Esophagus squamous epithelium (tissue), 5 donors: ENCODE results near the gene DBR1. TPM values are rescaled to one million over a fixed set of nuclear protein-coding genes. Genes with fewer than 3 reads are reported as not detected.

ENCODE experiments used
- DNase-seq: peaks from one replicate; lab custom pipeline; 2025; lab: John Stamatoyannopoulos, UW
- H3K27ac ChIP-seq, 4 donors: fragments of 200-600 bp; sonication (generic); one replicate each; pipeline ENCODE4 v1.5.1; 2016 to 2019; ENCODE audit warnings: mild to moderate bottlenecking in 1 of 4
- H3K27me3 ChIP-seq, 4 donors: fragments of 200-600 bp; sonication (generic); 1 replicate in 3 of 4; 2 replicates in 1 of 4; pipeline versions ENCODE4 v1.5.1 to v1.6.0; 2017 to 2021; ENCODE audit warnings: antibody characterized with exemption in 1 of 4
- H3K36me3 ChIP-seq, 3 donors: fragments of 200-600 bp; sonication (generic); one replicate each; pipeline ENCODE4 v1.5.1; 2016 to 2019
- H3K4me1 ChIP-seq, 3 donors: fragments of 200-600 bp; sonication (generic); one replicate each; pipeline ENCODE4 v1.5.1; 2017 to 2019
- H3K4me3 ChIP-seq, 4 donors: fragments of 200-600 bp; sonication (generic); 1 replicate in 3 of 4; 2 replicates in 1 of 4; pipeline ENCODE4 v1.5.1; 2016 to 2019; ENCODE audit warnings: mild to moderate bottlenecking in 2 of 4, moderate library complexity in 1 of 4
- H3K9me3 ChIP-seq, 3 donors: fragments of 200-600 bp; sonication (generic); one replicate each; pipeline ENCODE4 v1.5.1; 2016 to 2019
- POLR2A ChIP-seq, 4 donors: fragments of 450-650 bp; IDR thresholded peaks; one replicate each; pipeline ENCODE4 v1.6.1; 2017; ENCODE audit warnings: antibody characterized with exemption in 4 of 4, mild to moderate bottlenecking in 4 of 4, moderate library complexity in 3 of 4
- WGBS, 2 donors: methylation state at CpG; one replicate each; pipeline ENCODE4 v1.1.5; 2018; 5-methylcytosine and 5-hydroxymethylcytosine counted together
- intact Hi-C: fragments of 100-400 bp; cut with DNase I; formaldehyde crosslinking; loops from one replicate; pipeline ENCODE4 v1.15.0; 2022
- total RNA-seq, 4 donors: library from RNA; depleted of rRNA; stranded (reverse); fragments of >200 nt; gene quantifications; one replicate each; pipeline ENCODE4 v1.1.0, GENCODE V29; 2016
- TF ChIP-seq, protein P1 (sequence below), 6 experiments: fragments of 450-650 bp in 4 of 6; fragments of 200-600 bp in 2 of 6; sonication (generic) in 2 of 6; IDR thresholded peaks; one replicate each; pipeline ENCODE4 v1.5.1; 2016 to 2019; ENCODE audit warnings: antibody characterized with exemption in 6 of 6, mild to moderate bottlenecking in 4 of 6, moderate library complexity in 4 of 6
- donor health status: DM: yes; HTN: yes; CAD: no.

DBR1 gene, protein sequence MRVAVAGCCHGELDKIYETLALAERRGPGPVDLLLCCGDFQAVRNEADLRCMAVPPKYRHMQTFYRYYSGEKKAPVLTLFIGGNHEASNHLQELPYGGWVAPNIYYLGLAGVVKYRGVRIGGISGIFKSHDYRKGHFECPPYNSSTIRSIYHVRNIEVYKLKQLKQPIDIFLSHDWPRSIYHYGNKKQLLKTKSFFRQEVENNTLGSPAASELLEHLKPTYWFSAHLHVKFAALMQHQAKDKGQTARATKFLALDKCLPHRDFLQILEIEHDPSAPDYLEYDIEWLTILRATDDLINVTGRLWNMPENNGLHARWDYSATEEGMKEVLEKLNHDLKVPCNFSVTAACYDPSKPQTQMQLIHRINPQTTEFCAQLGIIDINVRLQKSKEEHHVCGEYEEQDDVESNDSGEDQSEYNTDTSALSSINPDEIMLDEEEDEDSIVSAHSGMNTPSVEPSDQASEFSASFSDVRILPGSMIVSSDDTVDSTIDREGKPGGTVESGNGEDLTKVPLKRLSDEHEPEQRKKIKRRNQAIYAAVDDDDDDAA
- 10 to 100 TPM in 3 of 4 donors, 1 to 10 TPM in 1; 8.1 to 15.3 (median 11.0) TPM for total RNA-seq

DNA sequence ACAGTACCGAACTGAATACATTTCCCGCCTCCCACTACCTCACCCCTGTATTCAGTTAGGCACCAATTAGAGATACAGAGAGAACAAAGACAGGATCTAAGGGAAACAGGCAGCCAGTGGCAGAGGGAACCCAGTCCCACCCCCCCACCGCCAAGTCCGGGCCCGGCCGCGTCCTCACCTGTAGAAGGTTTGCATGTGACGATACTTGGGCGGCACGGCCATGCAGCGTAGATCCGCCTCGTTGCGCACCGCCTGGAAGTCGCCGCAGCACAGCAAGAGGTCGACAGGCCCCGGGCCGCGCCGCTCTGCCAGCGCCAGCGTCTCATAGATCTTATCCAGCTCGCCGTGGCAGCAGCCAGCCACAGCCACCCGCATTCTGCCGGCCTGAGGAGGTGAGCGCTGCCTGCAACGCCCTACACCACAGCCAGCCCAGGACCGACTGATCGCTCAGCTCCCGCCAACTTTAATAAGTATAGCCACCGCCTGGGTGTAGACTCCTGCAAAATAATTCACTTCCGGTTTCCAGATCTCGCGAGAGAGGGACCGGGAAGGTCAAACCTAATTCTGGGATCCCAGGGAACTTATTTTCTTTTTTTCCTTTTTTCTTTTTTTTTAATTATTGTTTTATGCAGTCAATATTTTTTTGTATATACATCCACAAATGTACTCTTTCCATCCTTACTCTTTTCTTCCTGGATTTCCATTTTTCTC, at the start of gene DBR1:
Gene DBR1, minus strand, starts transcription at position 501 of the 711 bp plus-strand sequence. Its CDS starts 126 bp downstream, at position 375.
- TF ChIP-seq POLR2A (IDR thresholded peaks at IDR 0.05), result peak in 3 of 4 donors; percentile 68 to 78 (median 76)
- TF ChIP-seq, protein P1, sequence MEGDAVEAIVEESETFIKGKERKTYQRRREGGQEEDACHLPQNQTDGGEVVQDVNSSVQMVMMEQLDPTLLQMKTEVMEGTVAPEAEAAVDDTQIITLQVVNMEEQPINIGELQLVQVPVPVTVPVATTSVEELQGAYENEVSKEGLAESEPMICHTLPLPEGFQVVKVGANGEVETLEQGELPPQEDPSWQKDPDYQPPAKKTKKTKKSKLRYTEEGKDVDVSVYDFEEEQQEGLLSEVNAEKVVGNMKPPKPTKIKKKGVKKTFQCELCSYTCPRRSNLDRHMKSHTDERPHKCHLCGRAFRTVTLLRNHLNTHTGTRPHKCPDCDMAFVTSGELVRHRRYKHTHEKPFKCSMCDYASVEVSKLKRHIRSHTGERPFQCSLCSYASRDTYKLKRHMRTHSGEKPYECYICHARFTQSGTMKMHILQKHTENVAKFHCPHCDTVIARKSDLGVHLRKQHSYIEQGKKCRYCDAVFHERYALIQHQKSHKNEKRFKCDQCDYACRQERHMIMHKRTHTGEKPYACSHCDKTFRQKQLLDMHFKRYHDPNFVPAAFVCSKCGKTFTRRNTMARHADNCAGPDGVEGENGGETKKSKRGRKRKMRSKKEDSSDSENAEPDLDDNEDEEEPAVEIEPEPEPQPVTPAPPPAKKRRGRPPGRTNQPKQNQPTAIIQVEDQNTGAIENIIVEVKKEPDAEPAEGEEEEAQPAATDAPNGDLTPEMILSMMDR (IDR thresholded peaks at IDR 0.05), result peak in 1 of 6 experiments; percentile 13
- Histone ChIP-seq H3K27ac (peak within 1 kb of the TSS; percentile 79 to 92 (median 85)), H3K4me3 (peak within 1 kb of the TSS; percentile 62 to 97 (median 79)), H3K9me3 (no peaks in the 10 kb centered on the region), H3K36me3 (peaks cover 0 to 33% (median 4%) of the 10 kb centered on the region in 3 donors), H3K27me3 (no peaks in the 10 kb centered on the region), H3K4me1 (peaks cover 0 to 36% (median 20%) of the 10 kb centered on the region in 3 donors)
- DNase-seq, result peak; percentile 22
- intact Hi-C loops, result no loop called here
- WGBS, 2 donors, result 0% methylated on average over 29 of the region's 38 CpGs

DNA sequence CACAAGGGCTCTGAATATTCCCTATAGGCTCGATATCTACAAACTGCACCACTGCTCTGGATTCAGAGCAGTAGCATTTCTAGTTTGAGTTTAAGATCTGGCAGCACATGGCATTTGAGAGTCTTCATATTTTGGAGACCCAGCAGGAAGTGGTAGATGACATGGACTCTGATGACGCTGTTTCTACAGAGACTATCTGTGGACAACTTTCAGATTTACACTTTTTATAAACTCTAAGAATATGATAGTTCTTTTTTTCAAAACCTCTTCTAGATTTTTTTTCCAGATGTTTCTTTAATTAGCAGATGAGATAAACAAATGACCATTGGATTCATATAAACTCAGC, 48.2 kb upstream of the DBR1 start:
- H3K36me3 ChIP-seq, result peaks cover 0 to 64% (median 18%) of the 10 kb centered on the region in 3 donors
- no peak overlapping the region for H3K4me3 ChIP-seq
- peak overlapping the region in 2 of 4 donors; percentile 26 to 47 for H3K27ac ChIP-seq
- intact Hi-C loops, result no loop called here
- no peak for DNase-seq
- no peak for TF ChIP-seq POLR2A (IDR thresholded peaks at IDR 0.05)
- TF ChIP-seq, protein P1 (IDR thresholded peaks at IDR 0.05), result no peak
- H3K27me3 ChIP-seq, result no peaks in the 10 kb centered on the region
- H3K4me1 ChIP-seq, result peaks cover 0 to 19% (median 4%) of the 10 kb centered on the region in 3 donors
- WGBS, 2 donors, result 63 to 77% methylated on average over 2 of the region's 2 CpGs
- H3K9me3 ChIP-seq, result no peaks in the 10 kb centered on the region

DNA sequence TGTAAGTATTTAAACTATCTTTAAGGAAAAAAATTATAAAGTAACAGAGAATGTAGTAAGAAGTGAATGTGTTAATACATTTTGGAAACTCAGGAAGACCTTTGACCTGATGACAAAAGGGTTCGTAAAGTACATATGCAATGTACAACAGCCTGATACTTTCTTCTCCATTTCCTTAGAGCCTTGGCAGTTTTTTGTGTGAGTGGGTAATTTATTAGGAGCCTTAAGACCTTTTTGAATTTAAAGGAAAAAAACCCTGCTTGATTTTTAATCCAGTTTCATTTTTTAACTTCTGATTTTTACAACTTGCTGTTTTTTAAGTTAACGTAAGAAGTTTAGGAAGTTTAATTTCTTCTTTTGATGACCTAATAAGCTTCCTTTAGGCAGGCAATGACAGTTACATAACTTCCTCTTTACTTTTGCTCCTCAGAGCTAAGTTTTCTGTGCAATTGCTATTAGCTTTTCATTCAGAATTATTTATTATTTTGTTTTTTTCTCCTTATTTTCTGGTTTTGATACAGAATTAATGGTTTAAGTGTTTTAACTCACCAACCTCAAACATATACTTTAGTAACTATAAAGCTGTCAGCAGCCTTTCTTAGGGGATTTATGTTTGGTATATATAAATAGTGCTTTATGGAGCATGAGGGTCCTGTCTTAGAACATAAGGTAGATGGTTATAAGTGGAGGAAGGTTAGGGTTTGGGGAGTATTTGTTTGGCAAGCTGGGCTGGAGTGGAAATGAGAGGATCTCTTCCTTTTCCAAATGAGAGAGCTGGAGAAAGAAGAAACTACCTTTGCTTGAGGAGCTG, 47.6 kb upstream of the DBR1 start:
- Histone ChIP-seq H3K36me3 (peaks cover 0 to 58% (median 18%) of the 10 kb centered on the region in 3 donors), H3K4me3 (no peak overlapping the region), H3K27me3 (no peaks in the 10 kb centered on the region), H3K4me1 (peaks cover 0 to 19% (median 4%) of the 10 kb centered on the region in 3 donors), H3K27ac (peak overlapping the region in 2 of 4 donors; percentile 26 to 47), H3K9me3 (no peaks in the 10 kb centered on the region)
- DNase-seq, result no peak
- 65 to 67% methylated on average over 2 of the region's 2 CpGs for WGBS, 2 donors
- intact Hi-C loops, result no loop called here
- TF ChIP-seq POLR2A (IDR thresholded peaks at IDR 0.05), result no peak
- TF ChIP-seq, protein P1 (IDR thresholded peaks at IDR 0.05), result no peak

DNA sequence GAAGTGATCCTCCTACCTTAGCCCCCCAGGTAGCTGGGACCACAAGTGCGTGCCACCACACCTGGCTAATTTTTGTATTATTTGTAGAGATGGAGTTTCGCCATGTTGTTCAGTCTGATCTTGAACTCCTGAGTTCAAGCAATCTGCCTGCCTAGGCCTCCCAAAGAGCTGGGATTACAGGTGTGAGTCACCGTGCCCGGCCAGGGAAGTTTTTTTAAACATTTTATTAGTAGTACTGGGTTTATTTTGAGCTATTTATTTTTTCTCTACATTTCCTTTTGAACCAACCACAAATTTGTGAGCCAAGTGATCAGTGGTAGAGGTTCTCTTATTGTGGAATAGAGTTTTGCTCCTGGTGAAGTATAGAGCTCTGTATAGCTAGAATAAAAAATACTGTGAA, 46.1 kb upstream of the DBR1 start:
- intact Hi-C loops, result no loop called here
- no peaks in the 10 kb centered on the region for H3K27me3 ChIP-seq
- no peak overlapping the region for H3K4me3 ChIP-seq
- 72 to 93% methylated on average over 4 of the region's 4 CpGs for WGBS, 2 donors
- H3K4me1 ChIP-seq, result peaks cover 0 to 19% (median 4%) of the 10 kb centered on the region in 3 donors
- TF ChIP-seq POLR2A (IDR thresholded peaks at IDR 0.05), result no peak
- TF ChIP-seq, protein P1 (IDR thresholded peaks at IDR 0.05), result no peak
- H3K9me3 ChIP-seq, result no peaks in the 10 kb centered on the region
- H3K36me3 ChIP-seq, result peaks cover 0 to 42% (median 15%) of the 10 kb centered on the region in 3 donors
- H3K27ac ChIP-seq, result no peak overlapping the region
- DNase-seq, result no peak
